GM19099 (cell line): ENCODE results near the gene PTPRG.

ENCODE experiments used
- POLR2A ChIP-seq: IDR thresholded peaks from 3 replicates; pipeline ENCODE4 v1.6.1; 2011; ENCODE audit warnings: low read depth; ENCODE audit not compliant: insufficient read length; ENCODE audit errors: extremely low read depth

The PTPRG gene

GRCh38 chr3:61741551-61741950 lies 180.2 kb downstream of the PTPRG start:
- TF ChIP-seq POLR2A, result no peak

- TF ChIP-seq POLR2A, result no peak
These were observed 180.6 kb downstream of the PTPRG start for GRCh38 chr3:61742006-61742405.

- no peak for TF ChIP-seq POLR2A
These were observed 181.7 kb downstream of the PTPRG start for GRCh38 chr3:61743067-61743466.

- TF ChIP-seq POLR2A, result no peak
These were observed 182.4 kb downstream of the PTPRG start for GRCh38 chr3:61743686-61744242.

GRCh38 chr3:61748288-61748687 lies 186.9 kb downstream of the PTPRG start:
- TF ChIP-seq POLR2A, result no peak

GRCh38 chr3:61750766-61751165 lies 189.4 kb downstream of the PTPRG start:
- no peak for TF ChIP-seq POLR2A

GRCh38 chr3:61758839-61759238 lies 197.5 kb downstream of the PTPRG start:
- TF ChIP-seq POLR2A, result no peak

- TF ChIP-seq POLR2A, result no peak
These were observed 200.5 kb downstream of the PTPRG start for GRCh38 chr3:61761694-61762430.

GRCh38 chr3:61765157-61765876 lies 203.9 kb downstream of the PTPRG start:
- TF ChIP-seq POLR2A, result no peak

GRCh38 chr3:61768284-61769037 lies 207.1 kb downstream of the PTPRG start:
- no peak for TF ChIP-seq POLR2A

- no peak for TF ChIP-seq POLR2A
These were observed 208.1 kb downstream of the PTPRG start for GRCh38 chr3:61769266-61769990.

- TF ChIP-seq POLR2A, result no peak
These were observed 210.6 kb downstream of the PTPRG start for GRCh38 chr3:61771976-61772375.

- TF ChIP-seq POLR2A, result no peak
These were observed 211.1 kb downstream of the PTPRG start for GRCh38 chr3:61772456-61772855.

GRCh38 chr3:61774279-61774890 lies 213.0 kb downstream of the PTPRG start:
- no peak for TF ChIP-seq POLR2A
